OCI-LY7 (cell line): Measurements from ENCODE around the gene MYCBPAP. TPM values are rescaled to one million over a fixed set of nuclear protein-coding genes. Genes with fewer than 3 reads are reported as not detected.

Source experiments
- BruUV-seq: library from RNA; stranded (reverse); fragments of 400-500 nt; replicated peaks from 2 replicates; lab custom pipeline; 2021; lab: Mats Ljungman, UMichigan
- CTCF ChIA-PET: fragments of 300-600 bp; sonication (Branson Sonifier 250); formaldehyde crosslinking; loops from one replicate; lab custom pipeline; 2022; ENCODE audit warnings: antibody characterized with exemption; ENCODE audit not compliant: unreplicated experiment; lab: Charles Lee
- POLR2A ChIA-PET: fragments of 300-600 bp; sonication (Branson Sonifier 250); formaldehyde crosslinking; loops from one replicate; lab custom pipeline; 2022; ENCODE audit warnings: antibody characterized with exemption; lab: Charles Lee
- DNase-seq: peaks from one replicate; pipeline ENCODE4 v3.0.0-alpha.2; 2015; ENCODE audit warnings: low spot score
- H2AFZ ChIP-seq: fragments of 200-600 bp; sonication (generic), shearing (Covaris generic); 2 replicates; pipeline ENCODE4 v1.6.1; 2014; ENCODE audit warnings: mild to moderate bottlenecking, antibody characterized with exemption, low read length, moderate library complexity
- H3K27ac ChIP-seq: fragments of 200-600 bp; sonication (generic); 2 replicates; pipeline ENCODE4 v1.5.1; 2014; ENCODE audit warnings: mixed run types, low read depth, mild to moderate bottlenecking, moderate library complexity, low read length, inconsistent platforms; ENCODE audit not compliant: poor library complexity, severe bottlenecking
- H3K36me3 ChIP-seq: fragments of 200-600 bp; sonication (generic); 2 replicates; pipeline ENCODE4 v1.6.1; 2014; ENCODE audit warnings: mild to moderate bottlenecking, antibody characterized with exemption, low read length, moderate library complexity, mixed read lengths; ENCODE audit not compliant: insufficient read depth
- H3K4me1 ChIP-seq: fragments of 200-600 bp; sonication (generic); 2 replicates; pipeline ENCODE4 v1.5.1; 2014; ENCODE audit warnings: mild to moderate bottlenecking, low read length; ENCODE audit not compliant: insufficient read depth, poor library complexity, severe bottlenecking
- H3K4me2 ChIP-seq: fragments of 200-600 bp; sonication (generic); 2 replicates; pipeline ENCODE4 v1.6.1; 2014; ENCODE audit warnings: mild to moderate bottlenecking, low read length
- H3K4me3 ChIP-seq: fragments of 200-600 bp; sonication (generic); 2 replicates; pipeline ENCODE4 v1.5.1; 2014; ENCODE audit warnings: mild to moderate bottlenecking, low read depth, low read length; ENCODE audit not compliant: poor library complexity, severe bottlenecking
- H3K79me2 ChIP-seq: fragments of 200-600 bp; sonication (generic); 2 replicates; pipeline ENCODE4 v1.6.1; 2016; ENCODE audit warnings: low read depth, mild to moderate bottlenecking, low read length, moderate library complexity, mixed read lengths; ENCODE audit not compliant: insufficient read depth
- H3K9me2 ChIP-seq: fragments of 200-600 bp; sonication (generic); 2 replicates; pipeline ENCODE4 v1.6.1; 2016; ENCODE audit warnings: mild to moderate bottlenecking, low read length, mixed read lengths; ENCODE audit not compliant: insufficient read depth
- H3K9me3 ChIP-seq: fragments of 200-600 bp; sonication (generic); 2 replicates; pipeline ENCODE4 v1.6.1; 2014; ENCODE audit warnings: mild to moderate bottlenecking, mixed run types, low read length, mixed read lengths
- H4K20me1 ChIP-seq: fragments of 200-600 bp; sonication (generic); 2 replicates; pipeline ENCODE4 v1.6.1; 2014; ENCODE audit warnings: mild to moderate bottlenecking, antibody characterized with exemption, low read length, moderate library complexity, mixed read lengths; ENCODE audit not compliant: insufficient read depth
- CTCF ChIP-seq: fragments of 200-600 bp; sonication (generic); conservative IDR thresholded peaks from 2 replicates; pipeline ENCODE4 v1.5.1; 2014; ENCODE audit warnings: mild to moderate bottlenecking, antibody characterized with exemption, low read length, moderate library complexity, mixed read lengths
- EZH2phosphoT487 ChIP-seq: fragments of 200-600 bp; sonication (generic); IDR thresholded peaks from 2 replicates; pipeline ENCODE4 v1.6.1; 2018; ENCODE audit warnings: low read depth, borderline replicate concordance, mild to moderate bottlenecking, mixed run types, antibody characterized with exemption, low read length, moderate library complexity, mixed read lengths
- intact Hi-C: fragments of 100-400 bp; cut with micrococcal nuclease; formaldehyde crosslinking; loops from one replicate; pipeline ENCODE4 v1.10.0; 2022; ENCODE audit not compliant: unreplicated experiment
- total RNA-seq, 2 experiments: library from RNA; depleted of rRNA in 1 of 2; stranded (reverse); fragments of >200 nt in 1 of 2; shearing (Covaris generic) in 1 of 2; gene quantifications; 2 replicates each; pipeline ENCODE4 v1.2.3, GENCODE V29; 2014 to 2022

The MYCBPAP gene
- total RNA-seq, 2 experiments from 2014 or later: 5.0 to 6.8 TPM

GRCh38 chr17:50560185-50560824 lies 52.1 kb downstream of the MYCBPAP start, which contains the start of gene CACNA1G:
TSS of gene CACNA1G (plus strand) at chr17:50560715. CDS start at chr17:50561460, 745 bp downstream.
- Histone ChIP-seq H4K20me1 (no peaks in the 10 kb centered on the region), H3K9me3 (no peaks in the 10 kb centered on the region), H3K4me3 (peak within 1 kb of the TSS; percentile 44), H3K27ac (no peak within 1 kb of the TSS), H3K36me3 (no peaks in the 10 kb centered on the region), H3K4me2 (peak within 1 kb of the TSS; percentile 53), H2AFZ (no peak within 1 kb of the TSS), H3K9me2 (no peaks in the 10 kb centered on the region), H3K4me1 (peaks cover 6% of the 10 kb centered on the region), H3K79me2 (no peaks in the 10 kb centered on the region)
- intact Hi-C loops: no loop called here
- no TSS peak for BruUV-seq
- ChIA-PET CTCF (no interaction called here), POLR2A (no interaction called here)
- TF ChIP-seq EZH2phosphoT487 (no peak), CTCF (no peak)
- peak; percentile 72 for DNase-seq

- Histone ChIP-seq H3K4me1 (peaks cover 6% of the 10 kb centered on the region), H3K79me2 (no peaks in the 10 kb centered on the region), H4K20me1 (no peaks in the 10 kb centered on the region), H2AFZ (no peak overlapping the region), H3K27ac (no peak overlapping the region), H3K36me3 (no peaks in the 10 kb centered on the region), H3K4me2 (peak overlapping the region; percentile 53), H3K9me2 (no peaks in the 10 kb centered on the region), H3K9me3 (no peaks in the 10 kb centered on the region), H3K4me3 (peak overlapping the region; percentile 44)
- no peak for DNase-seq
- BruUV-seq: no TSS peak
- TF ChIP-seq EZH2phosphoT487 (no peak), CTCF (no peak)
- CTCF ChIA-PET: no interaction called here
- POLR2A ChIA-PET: no interaction called here
- intact Hi-C loops: no loop called here
Measured at GRCh38 chr17:50560931-50561745, 52.9 kb downstream of the MYCBPAP start.
